Daoy (cell line): ENCODE data around the gene EXOC3. TPM values are rescaled to one million over a fixed set of nuclear protein-coding genes. Genes with fewer than 3 reads are reported as not detected.
A peak's percentile ranks its signal among the peaks of the same experiment; 100 is the strongest.
"Not testable (repeated sequence)": the region's sequence is repeated elsewhere in the genome, so short reads cannot be mapped to it uniquely, and the experiment has no call there.

Source experiments
- DNase-seq: peaks from one replicate; pipeline ENCODE4 v3.0.0-alpha.2; 2015; ENCODE audit warnings: low read depth
- total RNA-seq: library from RNA; depleted of rRNA; stranded (reverse); fragments of >200 nt; shearing (Covaris generic); gene quantifications from 2 replicates; pipeline ENCODE4 v1.2.3, GENCODE V29; 2014

The EXOC3 gene
- total RNA-seq, 1 experiment from 2014 or later = 35.7 TPM

DNA sequence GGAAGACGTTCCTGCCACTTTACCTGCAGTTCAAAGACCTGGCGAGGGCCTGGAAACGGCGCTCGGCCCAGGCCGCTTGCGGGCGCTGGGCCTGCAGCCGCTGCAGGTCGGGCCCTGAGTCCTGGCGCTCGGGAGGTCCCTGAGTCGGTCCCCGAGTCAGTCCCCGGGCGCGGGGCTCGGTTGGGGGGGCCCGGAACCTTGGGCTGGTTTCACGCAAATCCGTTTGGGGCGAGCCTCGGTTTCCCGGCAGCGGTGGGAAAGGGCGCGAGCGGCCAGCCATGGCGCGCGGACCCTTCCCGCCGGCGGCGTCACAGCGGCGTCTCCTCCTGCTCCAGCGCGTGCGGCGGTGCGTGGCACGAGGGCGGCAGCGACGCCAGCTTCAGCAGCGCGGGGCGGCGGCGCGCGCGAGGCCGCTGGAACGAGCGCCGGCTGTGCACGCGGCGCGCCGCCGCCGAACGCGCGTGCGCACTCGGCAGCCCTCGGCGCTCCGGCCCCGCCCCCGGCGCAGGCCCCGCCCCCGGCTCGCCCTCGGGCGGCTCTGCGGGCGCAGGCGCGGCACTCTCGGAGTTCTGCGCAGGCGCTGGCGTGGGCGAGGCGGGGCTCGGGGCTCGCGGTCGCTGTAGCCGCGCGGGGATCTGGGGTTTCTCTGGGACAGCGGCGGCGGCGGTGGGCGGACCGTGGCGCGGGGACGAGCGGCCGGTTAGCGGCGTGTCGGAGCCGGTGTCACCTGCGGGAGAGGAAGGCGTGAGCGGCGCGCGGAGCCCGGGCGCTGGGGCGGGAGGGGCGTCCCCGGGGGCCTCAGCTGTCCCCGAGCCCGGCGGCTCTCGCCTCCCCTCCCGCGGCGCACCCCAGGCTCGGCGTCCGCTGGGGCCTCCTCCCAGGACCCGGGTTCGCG is 29.9 kb downstream of the EXOC3 start:
- peak; percentile 90 for DNase-seq

DNA sequence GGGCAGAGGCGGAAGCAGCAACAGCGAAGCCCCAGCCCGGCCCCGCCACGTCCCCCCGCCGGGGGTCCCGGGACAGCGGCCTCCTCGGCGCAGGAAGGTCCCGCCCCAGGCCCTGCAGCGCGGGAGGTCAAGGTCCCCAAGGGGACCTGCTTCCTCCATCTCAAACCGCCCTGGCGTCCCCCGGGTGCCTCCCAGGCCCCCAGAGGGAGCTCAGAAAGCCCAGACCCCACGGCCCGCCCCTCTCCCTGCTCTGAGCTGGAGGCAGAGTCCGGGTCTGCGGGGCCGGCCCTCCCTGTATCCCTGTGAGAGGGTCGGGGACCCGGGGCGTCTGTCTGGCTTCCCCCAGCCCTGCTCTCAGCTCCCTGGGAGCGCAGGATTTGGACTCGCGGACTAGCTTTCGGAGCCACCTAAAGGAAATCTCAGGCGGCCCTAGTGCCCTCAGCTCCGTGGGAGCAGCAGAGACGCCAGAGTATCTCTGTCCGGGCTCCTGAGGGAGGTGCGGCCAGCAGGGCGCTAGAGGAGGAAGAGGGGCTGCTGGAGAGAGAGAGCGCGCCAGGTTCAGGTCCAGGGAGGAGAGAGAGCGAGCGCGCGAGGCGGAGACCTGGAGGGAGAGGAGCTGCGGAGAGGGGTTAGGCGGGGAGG is 30.7 kb downstream of the EXOC3 start:
- DNase-seq = peak; percentile 57

DNA sequence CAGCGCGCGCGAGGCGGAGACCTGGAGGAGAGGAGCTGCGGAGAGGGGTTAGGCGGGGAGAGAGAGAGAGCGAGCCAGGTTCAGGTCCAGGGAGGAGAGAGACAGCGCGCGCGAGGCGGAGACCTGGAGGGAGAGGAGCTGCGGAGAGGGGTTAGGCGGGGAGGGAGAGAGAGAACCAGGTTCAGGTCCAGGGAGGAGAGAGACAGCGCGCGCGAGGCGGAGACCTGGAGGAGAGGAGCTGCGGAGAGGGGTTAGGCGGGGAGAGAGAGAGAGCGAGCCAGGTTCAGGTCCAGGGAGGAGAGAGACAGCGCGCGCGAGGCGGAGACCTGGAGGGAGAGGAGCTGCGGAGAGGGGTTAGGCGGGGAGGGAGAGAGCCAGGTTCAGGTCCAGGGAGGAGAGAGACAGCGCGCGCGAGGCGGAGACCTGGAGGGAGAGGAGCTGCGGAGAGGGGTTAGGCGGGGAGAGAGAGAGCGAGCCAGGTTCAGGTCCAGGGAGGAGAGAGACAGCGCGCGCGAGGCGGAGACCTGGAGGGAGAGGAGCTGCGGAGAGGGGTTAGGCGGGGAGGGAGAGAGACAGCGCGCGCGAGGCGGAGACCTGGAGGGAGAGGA is 31.4 kb downstream of the EXOC3 start:
- DNase-seq = not testable (repeated sequence)

DNA sequence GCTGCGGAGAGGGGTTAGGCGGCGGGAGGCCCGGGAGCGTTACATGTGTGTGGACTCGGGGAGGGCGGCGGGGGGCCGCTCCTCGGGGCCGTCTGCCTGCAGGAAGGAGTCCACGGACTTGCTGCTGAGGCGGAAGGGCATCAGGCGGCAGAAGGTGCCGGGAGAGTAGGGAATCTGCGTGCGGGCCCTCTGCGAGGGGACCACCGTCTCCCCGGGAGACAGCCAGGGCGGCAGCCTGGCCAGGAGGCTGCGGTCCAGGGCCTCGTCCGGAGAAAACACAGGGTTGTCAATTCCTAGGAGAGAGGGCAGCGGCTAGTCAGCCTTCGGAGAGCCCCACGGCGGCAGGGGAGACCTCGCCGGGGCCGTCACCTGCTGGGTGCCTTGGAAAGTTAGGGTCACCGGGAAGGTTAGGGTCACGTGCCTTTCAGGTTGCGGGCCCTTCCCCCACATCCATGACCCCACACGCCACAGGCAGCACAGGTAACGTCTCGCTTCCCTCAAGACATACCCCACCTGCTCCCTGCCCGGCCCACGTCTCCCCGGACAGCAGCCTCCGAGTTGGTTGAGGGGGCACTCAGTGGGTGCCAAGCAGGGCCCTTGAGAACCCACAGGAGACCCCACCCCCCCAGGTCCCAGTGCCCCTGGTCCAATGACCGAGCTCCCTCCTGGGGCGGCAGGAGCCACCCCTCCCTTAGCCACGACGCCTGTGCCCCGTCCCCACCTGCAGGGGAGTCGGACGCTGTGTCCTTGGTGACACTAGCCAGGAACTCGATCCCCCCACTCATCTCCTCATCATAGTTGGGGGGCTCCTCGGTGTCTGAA is 32.1 kb downstream of the EXOC3 start:
- no peak for DNase-seq

DNA sequence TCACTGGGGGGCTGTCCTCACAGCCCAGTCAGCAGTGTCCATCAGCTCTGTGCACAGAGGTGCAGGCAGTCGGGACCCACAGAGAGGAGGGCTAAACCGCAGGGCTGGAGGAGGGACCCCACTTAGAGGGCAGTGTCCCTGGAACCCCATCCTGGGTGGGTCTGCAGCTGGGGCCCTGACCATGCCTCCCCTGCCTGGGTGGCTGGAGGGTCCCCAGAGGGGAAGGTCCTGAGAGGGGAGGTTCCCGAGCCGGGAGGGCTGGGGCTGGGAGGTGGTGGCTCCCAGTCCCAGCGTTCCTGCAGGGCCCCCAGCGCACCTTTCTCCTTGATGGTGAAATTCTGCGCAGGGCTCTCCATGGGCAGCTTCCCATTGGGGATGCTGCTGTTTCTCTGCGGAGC is 32.7 kb downstream of the EXOC3 start:
- no peak for DNase-seq

DNA sequence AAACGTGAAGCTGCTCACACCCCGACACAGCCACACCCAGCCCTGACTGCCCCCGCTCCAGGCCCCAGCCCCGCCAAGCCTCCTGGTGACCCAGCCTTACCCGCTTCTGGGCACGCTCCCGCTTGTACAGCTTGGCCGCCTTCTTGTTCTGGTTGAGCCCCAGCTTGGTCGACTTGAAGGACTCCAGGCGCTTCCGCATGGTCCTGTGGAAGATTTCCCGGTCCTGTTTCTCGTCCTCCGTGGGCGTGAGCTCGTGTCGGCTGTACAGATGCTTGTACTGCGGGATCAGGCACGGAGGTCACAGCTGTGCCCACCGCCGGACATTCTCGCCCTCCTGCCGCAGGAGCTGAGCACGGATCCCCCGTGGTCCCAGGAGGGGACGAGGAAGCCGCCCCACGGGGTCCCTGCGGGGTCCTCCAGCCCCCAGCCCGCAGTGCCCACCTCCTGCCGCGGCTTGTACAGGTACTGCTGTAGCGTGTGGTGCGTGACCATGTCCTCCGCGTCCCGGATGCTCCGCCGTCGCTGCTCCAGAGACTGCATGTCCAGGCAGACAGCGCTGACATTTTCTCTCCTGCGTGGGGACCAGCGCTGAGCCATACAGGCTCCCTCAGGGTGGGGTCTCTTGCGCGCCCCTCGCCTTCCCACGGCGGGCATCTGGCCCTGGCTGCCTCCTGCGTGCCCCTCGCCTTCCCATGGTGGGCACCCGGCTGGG is 33.3 kb downstream of the EXOC3 start:
- no peak for DNase-seq

DNA sequence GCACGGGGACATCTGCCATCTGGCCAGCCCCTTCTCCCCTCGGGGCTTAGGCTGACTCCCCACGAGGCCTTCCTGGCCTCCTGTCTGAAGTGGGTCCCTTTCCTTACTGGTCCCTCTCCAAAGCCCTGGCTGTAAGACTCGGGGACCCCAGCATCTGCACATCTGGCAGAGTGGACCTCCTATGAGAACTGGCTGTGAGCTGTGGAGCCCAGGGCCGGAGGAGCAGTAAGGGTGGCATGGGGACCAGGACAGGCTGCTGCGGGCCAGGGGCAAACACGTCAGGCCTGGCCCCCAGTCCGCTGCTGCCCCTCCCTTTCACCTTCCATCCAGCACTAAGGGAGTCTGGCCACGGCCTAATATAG is 33.8 kb downstream of the EXOC3 start:
- no peak for DNase-seq

DNA sequence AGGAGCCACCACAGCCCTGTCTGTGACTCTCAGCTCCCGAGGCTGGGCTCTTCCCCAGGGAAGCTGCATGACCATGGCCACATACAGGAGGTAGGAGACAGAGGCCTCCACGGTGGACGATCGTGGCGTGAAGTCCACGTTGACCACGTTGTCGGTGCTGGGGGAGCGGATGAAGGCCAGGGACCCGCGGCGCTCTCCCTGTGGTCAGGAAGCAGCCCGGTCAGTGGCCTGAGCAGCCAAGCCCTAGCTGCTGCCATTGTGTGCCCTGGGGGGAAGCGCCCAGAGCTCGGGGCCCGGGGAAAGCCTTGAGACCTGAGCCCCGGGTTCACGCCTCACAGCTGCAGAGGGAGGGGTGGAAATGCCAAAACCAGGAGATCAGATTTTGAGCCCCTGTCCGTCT is 34.3 kb downstream of the EXOC3 start:
- no peak for DNase-seq

DNA sequence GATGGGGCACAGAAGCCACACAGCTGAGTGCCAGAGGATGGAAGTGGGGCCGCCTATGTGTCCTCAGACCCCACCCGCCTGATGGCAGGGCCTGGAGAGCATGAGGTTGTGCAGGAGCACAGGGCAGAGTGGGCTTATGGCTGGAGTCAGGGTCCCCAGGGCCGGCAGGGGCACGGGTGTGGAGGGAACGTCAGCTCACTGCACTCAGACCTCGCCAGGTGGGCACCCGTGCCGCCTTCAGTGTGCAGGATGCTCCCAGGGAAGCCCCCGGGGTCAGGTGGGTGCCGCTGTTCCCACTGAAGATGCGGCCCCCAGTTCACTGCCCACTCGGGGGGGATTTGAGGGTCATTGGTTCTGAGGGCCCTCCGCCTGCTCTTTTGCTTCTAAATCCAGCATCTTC is 34.9 kb downstream of the EXOC3 start:
- DNase-seq = no peak

DNA sequence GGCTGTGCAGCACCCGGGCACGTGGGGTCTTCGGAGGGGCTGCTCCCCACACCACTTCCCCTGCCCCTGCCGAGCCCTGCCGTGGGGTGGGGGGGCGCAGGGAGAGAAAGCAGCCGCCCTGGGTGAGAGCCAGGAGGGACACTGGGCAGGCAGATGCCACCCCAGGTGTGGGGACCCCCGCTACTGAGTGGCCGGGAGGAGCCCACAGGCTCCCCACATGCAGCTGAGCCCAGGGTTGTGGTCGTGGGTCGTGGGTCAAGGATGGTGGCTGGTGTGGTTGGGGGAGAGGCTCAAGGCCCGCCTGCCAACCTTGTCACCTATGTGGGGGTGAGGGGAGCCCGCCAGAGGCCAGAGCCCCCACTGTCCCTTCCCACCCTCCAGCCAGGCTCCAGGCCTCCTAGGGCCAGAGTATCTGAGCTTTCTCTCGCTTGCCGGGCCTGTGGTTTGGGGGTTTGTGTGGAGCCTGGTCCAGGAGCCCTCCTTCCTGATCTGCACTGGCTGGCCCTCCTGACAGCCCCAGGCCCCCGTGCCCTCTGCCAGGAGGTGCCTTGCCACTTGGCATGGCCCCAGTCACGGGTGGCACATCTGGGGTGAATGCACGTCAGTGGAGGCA is 35.5 kb downstream of the EXOC3 start:
- no peak for DNase-seq

DNA sequence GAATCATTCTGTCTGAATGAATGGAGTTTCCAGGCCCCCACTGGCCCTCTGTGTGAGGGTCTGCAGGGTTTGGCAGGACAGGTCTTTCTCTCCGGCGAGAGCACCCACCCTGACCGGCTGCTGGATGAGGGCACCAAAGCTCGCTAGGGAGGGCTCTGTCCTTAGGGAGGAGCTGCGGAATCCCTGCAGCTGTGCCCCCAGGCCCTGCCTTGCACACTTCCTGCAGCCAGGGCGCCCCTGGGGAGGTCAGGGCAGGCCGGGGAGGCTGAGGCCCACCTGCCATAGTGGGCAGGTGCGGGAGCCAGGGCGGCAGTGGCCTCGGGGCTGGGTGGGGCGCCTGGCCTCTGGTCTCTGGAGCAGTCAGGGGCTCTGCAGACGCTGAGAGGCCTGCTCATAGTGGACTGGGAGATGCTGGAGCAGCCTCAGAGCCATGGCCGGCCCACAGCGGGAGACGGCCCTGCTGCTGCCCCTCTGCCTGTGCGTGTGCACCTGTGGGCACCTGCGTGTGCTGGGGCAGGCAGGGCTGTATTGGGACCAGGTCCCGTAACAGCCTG is 36.1 kb downstream of the EXOC3 start:
- DNase-seq = no peak

DNA sequence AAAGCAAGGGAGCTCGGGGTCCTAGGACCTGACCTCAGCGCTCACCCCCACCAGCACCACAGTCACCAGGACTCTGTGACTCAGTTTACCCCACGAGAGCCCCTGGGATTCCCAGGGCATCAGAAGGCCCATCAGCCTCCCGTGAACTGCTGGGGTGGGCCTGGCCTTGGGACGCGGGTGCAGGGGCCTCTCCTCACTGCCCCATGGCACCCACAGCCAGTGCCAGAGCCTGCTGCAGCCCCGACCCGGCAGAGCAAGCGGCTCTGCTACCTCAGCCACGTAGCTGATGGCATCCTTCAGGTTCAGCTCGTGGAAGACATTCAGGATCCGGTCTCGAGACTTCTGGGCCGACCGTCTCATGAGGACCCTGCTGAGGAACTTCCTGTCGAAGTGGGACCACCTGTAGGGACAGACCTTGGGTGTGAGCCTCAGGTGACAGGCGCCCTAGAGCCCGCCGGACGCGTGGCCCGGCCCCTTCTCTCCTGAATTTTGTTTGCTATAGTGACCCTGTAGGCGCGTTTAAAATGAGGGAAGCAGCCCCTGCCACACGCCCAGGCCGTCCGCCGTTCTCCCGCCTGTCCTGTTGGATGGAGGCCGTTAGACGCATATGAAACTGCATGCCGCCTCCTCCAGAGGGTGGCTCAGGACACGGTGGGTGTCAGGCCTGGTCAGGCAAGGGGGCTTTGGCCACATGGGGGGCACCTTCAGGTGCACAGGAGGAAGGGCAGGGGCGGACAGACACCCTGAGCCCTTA is 36.8 kb downstream of the EXOC3 start:
- no peak for DNase-seq

DNA sequence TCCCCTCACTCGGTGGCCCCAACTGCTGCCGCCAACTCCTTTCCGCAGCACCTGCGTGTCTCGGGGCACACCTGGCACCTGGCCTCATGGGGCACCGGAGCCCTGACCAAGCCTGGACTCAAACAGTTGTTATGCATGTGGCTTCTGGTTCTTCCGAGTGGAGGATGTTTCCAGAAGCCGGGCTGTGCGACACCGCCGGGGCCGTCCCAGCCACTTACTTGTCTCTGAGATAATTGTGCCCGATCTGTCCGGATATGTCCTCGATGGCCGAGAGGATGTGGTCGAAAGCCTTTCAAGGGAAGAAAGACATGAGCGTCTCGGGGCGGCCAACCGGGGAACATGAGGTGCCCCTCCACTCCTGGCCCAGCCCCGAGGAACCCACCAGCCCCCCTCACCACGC is 38.4 kb downstream of the EXOC3 start:
- no peak for DNase-seq

DNA sequence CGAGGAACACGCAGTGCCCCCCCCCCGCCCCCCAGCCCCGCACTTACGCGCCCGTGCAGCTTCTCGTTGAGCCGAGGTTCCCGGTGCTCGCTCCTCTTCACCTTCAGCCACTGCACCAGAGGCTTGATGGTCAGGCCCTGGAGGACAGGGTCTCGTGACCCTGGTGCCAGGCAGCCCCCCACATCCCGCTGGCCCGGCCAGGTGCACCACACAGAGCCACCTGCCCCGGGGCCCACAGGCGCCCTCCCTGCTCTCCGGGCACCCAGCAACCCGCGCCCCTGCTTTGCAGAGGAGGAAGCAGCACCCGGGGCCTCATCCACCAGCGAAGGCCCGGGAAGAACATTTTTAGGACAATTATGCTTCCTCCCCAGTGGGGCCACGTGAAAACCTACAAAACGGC is 39.0 kb downstream of the EXOC3 start:
- DNase-seq = no peak

DNA sequence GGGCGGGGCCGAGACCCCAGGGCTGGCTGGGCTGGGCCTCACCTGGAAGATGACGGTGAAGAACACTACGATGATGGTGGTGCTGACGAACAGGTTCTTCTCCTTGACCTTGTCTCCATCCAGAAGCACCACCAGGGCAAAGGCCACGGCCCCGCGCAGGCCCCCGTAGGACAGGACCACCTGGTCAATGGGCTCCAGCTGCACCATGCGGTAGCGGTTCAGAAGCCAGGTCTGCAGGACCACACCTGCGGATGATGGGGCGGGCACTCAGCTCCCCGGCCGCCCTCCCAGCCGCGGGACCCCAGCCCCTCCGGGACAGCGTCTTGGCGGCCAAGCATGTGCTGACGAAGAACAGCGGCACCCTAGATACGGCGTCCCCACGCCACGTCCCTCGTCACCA is 39.5 kb downstream of the EXOC3 start:
- no peak for DNase-seq

DNA sequence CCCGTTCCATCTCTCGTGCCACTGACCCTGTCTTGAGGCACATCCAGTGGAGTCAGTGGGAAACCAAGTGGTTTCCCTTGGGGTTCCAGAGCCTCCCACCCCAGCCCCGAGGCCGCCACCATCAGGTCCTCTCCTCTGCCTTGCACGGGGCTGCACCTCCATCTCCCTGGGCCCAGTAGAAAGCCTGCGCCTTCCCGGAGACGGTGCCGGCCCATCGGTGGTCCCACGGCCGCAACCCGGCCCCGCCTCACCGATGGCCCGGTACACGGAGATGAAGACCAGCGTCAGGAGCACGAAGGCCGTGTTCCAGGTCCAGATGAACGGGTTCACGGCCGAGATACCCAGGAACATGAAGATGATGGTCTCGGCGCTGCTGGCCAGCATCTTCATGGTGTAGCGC is 40.0 kb downstream of the EXOC3 start:
- no peak for DNase-seq

DNA sequence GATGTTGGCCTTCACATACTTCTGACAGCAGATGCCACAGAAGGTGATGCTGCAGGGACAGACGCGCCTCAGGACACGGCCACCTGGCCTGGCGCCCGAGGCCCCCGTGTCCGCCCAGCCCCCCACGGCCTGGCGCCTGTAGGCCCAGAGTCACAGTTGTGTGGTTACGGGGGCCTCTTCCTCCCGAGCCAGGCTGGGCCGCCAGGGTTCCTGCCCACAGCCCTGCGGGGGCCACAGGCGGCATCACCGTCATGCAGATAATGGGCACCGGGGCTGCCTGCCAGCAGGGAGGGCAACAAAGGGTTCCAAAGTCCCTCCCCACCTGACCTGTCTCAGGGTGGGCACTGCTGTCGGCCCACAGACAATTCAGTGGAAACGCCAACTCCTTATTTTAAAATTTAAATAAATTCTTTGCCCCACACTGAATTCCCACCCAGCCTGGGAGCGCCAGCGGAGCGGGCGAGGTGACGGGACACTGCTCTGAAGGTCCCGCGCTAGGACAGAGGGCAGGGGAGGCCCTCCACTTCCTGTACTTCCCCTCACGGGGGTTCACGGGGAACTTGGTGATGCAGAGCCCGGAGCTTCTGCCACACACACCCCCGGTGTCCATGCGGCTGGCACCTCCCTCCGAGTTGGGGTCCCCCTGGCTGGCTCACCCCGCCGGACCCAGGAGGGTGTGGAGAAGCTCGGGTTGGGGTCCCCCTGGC is 40.6 kb downstream of the EXOC3 start:
- DNase-seq = no peak

DNA sequence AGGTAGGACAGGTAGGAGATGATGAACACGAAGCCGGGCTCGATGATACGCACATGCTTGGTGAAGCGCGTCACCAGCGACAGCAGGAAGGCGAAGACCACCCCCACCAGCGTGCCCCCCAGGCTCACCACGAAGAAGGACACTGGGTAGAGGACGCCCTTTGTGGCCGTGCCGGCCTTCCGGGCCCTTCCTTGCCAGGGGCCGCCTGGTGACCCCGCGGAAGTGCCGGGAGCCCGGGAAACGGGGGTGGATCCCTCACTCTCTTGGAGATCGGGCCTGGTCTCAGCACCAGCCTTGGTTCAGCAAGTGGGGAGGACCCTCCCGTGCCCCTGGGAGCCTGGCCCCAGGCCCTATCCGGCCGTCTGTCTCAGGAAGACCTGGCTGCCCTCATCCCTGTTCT is 41.6 kb downstream of the EXOC3 start:
- no peak for DNase-seq
